EH (cell line): ENCODE results near the gene MALRD1.

Source experiments
- DNase-seq: peaks from one replicate; pipeline ENCODE4 v3.0.0-alpha.2; 2015; ENCODE audit warnings: low read depth

Gene MALRD1

DNA sequence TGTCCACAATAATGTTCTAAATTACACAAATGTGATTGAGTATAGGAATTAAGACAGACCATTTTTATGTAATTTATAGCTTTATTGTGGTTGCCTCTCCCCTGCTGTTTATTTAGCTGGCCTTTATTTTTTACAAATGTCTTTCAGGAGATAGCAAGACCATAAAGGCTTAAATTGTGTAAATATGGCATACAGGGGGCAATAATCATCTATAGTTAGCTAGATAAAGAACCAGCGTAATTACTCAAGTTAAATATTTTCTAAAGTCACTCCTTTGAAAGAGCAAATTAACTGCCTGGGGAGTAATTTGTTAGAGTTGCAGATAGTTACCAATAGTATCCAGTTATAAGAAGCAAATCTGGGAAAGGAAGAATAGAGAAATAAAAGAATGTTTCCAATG, at the start of gene MALRD1:
Gene MALRD1 (plus strand): TSS at position 313 of the 400 bp plus-strand sequence. CDS start 138 bp downstream, outside the sequence.
- no peak for DNase-seq

DNA sequence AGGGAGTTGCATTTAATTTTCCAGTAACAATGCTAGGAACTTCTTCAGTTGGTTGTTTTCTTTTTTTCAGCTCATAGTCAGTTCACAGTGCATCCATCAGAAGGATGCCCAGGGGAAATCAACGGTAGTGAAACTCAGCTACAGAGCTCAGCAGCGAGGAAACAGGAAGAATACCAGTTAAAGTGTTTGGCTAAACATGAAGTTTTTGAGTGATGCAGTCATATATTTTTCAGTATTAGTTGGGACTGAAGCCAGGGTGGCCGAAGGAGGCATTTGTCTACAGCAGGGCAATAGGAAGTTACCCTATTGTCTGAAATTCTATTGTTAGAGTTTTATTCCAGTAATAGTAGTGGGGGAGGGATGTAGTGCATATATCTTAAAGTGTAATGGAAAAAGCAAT, 45.3 kb upstream of the MALRD1 start:
- DNase-seq, result no peak

DNA sequence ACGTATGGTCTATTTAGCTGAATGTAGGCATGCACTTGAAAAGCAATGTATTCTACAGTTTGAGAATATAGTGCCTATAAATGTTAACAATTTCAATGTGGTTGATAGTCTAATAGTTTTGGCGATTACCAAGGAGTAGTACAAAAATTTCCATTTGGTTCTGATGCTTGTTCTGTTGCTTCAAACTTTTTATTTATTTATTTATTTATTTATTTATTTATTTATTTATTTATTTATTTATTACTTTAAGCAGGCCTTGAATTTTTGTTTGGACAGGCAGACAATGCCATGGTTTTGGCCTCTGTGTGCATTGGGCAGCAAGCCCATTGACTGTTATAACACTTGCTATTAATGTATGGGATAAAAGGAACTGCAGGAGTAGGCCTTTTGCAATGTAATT, 36.5 kb upstream of the MALRD1 start:
- no peak for DNase-seq

DNA sequence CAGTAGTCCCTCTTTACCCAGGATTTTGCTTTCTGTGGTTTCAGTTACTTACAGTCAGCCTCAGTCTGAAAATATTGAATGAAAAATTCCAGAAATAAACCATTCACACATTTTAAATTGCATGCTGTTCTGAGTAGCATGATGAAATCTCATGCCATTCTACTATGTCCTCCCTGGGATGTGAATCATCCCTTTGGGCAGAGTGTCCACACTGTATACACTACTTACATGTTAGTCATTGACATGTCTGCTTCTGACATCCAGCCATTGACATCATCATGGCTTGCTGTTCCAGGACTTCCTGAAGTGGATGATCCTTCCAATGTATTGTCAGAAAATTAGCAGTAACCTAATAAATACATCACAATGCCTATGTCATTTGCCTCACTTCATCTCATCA, 34.6 kb upstream of the MALRD1 start:
- no peak for DNase-seq

DNA sequence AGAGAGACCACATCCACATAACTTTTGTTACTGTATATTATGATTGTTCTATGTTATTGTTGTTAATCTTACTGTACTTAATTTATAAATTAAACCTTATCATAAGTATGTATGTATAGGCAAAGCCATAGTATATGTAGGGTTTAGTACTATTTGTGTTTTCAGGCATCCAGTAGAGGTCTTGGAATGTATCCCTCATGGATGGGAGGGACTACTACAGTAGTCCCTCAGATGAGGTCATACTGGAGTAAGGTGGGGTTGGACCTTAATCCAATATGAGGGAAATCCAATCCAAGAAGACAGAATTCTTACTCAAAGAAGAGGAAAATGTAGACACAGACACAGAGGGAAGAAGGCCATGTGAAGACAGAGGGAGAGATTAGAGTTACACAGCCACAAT, 34.1 kb upstream of the MALRD1 start:
- no peak for DNase-seq

DNA sequence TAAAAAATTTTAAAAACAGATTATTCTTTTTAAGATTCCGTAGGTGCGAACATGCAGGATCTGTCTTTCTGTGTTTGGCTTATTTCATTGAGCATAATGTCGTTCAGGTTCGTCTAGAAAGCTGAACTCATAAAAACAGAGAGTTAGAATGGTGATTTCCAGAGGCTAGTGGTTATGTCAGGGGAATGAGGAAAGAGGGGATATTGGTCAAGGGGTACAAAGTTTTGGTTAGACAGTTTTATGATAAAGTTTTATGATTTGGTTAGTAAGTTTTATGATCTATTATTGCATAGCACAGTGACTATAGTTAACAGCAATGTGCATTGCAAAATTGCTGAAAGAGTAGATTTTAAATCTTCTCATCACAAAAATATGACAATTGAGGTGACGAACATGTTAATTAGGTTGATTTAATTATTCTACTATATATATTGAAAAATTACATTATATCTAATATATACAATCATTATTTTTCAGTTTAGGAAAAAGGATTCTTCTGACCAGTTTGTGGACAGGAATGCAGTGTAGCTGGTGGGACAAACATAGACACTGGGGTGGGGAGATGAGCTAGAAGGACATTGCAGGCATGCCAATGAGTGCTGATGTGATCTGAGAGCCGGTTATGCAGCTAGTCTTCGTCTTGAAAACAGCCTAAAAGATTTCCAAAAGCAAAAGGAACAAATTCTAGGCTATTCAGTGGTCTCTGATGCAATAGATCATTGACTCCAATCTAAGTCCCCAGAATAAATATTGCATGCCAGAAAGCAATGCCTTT, 31.3 kb upstream of the MALRD1 start:
- DNase-seq, result no peak

DNA sequence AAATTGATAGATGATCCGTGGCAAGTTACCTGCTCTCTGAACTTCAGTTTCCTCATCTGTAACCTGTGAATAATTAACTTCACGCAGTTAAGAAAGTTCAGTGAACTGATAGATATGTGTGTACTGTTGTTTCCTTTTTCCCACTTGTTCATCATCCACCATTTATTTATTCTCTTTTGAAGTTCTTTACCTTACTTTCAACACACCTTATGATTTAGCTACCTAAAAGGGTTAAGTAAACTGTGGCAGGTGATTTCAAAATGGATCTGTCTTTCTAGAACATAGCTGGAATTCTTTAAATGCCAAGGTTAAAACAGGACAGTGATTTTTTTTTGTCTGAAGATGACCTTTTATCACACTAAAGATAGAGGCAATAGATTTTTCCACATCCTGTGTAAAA, 27.4 kb upstream of the MALRD1 start:
- DNase-seq, result no peak

DNA sequence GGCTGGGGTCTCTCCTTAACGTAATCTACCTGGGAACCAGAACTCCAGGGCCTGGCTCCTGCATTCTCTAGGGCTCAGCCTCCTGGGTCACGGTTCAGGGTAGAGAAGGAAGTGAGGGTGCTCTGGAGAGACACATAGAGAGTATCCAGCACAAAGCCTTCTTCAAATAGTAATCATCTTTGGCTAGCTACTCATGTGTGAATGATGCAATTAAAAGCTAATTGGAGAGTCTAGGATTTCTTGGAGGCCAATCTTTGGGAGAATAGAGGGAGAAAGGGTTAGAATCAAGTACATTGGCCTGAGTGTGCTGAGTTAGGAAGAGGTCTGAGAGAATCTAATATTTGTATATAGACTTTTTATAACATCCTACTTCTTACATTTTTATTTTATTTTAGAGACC, 24.0 kb upstream of the MALRD1 start:
- DNase-seq, result no peak

DNA sequence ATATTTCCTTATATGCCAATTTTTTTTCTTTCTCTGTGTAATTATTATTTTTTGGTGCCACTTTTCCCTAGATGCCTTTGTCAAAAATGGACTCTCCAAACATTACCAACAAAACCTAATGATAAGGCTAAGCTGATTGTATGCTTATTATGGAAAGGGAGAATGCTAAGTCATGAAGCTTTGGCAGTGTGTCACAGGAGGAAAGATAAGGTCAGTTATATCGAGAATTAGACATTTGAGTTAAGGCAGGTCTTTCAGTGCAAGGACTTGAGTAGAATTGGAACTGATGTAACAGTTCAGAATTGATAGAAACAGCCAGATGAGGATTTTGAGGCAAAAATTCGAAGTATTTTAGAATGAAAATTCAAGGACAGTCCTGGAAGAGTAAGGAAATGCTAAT, 16.8 kb upstream of the MALRD1 start:
- DNase-seq, result no peak

DNA sequence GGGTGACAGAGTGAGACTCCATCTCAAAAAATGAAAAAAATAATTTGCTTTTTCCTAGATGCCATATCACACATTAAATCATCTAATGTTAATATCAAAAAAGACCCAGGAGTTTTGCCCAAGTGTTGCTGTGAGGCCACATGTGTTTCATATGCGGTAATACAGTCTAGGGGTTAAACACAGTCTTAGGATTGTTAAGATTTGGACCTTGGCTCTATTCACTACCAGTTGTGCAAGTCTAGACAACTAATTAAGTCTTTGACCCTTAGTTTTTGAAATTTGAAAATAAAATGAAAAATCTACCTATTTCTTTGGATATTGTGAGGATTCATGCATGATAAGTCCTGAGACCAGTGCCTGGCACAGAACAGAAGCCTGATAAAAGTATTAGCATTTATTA, 14.9 kb upstream of the MALRD1 start:
- DNase-seq, result no peak

DNA sequence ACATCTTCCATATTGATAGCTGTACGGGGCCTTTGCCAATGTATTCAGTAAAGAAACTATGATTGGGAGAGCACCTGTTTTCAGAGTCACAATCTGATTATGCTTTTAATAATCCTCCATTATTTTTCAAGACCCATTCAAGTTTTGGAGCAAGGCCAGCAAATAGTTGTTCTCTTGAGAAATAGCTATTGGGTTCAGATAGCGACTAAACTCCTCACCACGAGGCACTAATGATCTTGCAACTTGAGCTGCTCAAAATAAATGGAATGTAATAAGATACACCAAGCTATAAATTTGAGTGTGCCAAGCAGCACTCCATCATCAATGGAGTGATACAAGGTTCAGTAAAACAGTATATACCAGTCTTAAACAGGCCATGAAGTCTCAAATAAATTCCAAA, 7.4 kb upstream of the MALRD1 start:
- DNase-seq, result no peak

DNA sequence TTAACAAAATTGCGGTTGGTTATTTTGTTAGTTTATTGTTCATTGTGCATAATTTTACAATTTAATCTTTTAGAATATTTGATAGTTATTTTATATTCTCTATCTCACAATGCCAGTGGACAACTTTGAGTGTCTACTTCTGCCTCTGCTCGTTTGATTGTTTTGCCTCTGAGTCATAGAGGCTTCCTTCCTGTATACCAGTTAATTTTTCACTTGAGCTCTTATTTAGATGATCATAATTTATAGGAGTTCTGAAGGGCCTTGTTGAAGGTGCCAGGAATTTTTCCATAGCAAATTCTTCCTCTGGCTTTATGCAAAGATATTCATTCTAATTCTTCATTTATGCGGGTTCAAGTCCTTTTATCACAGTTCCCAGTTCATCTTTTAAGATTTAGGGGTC, 5.2 kb upstream of the MALRD1 start:
- no peak for DNase-seq

DNA sequence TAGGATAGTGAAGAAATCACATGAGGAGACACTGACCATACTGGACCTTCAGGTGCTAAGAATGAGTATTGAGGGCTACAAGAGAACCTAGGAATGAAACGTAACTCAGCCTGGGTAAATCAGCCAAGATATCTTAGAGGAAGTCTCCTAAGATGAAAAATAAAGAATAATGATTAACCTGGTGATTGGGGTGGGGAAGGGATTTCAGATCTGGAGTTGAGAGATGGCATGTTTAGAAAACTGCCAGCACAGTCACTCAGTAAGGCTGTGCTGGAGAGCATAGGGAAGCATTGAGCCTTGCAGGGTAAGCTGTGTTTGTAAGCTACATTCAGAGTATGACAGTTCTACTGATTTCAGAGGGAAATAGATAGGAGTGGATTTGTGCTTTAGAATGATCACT, 1.9 kb upstream of the MALRD1 start:
- DNase-seq, result no peak

DNA sequence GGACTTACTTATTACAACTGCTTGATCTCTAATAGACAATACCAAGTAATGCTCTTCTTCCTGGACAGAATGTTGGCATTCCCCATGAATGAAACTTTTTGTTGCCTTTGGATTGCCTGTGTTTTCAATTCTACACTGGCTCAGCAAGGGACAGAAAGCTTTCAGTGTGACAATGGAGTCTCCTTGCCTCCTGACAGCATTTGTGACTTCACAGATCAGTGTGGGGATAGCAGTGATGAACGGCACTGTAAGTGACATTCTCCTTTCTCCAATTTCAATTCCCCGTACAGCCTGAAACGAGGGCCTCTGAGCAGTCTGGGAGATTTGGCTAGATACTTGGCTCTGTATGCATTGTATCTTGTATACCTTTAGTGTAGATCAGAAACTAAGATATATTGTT, 290 bp downstream of the MALRD1 start:
- DNase-seq, result no peak

DNA sequence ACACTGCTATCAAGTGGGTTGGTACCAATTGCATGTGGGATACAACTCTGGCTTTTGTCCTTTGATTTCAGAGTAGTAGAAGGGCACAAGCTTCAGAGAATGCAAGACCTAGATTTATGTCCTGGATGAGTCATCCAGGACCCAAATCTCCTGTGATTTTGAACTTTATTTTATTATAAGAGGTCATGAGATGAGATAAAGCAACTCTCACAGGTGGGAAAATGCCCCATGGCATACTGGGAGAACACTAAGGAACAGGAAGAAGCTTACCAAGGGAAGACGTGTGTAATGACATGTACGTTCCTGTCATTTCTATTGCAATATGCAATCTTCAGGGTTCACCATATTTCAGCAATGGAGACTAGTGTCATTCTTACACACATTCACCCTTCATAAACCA, 966 bp downstream of the MALRD1 start:
- DNase-seq, result no peak

DNA sequence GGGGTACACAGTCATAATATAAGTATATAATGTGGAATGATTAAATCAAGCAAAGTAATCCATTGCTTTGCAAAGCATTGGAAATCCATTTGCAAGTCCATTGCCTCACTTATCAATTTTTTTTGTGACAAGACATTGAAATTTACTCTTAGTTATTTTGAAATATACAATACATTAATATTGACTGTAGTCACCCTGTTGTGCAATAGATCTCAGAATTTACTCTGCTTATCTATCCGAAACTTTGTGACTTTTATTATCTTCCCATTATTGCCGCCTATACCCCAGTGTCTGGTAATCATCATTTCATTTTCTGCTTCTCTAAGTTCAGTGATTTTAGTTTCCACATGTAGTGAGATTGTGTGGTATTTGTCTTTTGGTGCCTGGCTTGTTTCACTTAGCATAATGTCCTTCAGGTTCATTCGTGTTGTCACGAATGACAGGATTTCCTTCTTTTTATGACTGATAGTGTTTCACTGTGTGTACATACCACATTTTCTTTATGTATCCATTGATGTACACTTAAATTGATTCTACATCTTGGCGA, 5.8 kb downstream of the MALRD1 start:
- DNase-seq, result no peak

DNA sequence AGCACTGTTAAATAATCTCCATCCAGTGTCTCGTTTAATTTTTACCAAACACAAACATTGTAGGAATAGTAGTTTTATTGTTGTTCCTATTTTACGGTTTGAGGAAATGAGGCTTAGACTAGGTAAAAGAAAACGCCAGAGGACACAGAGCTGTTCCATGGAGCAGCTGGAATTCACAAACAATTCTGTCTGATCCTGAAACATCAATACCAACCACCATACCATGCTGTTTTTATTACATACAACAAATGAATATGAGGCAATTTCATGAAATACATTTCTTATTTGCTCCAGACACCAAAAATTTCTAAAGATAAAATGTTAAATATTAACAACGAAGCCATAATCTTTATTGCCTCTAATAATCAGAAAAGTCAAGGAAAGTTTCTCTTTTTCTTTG, 9.4 kb downstream of the MALRD1 start:
- DNase-seq, result no peak

DNA sequence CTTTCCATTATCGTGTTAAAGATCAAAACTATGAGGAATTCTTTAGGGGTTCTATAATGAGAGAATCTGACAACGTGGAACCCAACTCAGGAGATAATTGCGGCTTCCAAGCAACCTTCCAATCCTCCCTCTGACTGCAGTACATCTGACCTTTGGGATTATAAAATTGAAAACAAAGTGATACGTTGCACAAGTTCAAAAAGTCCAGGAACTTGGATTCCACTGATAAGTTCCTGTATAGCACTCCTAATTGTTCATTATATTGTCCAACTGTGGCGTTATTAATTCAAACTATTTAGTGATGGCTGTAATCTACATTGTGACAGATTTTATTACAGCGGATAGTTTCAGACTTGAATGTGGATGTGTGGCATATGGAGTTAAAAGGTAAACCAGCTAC, 15.4 kb downstream of the MALRD1 start:
- DNase-seq, result no peak

DNA sequence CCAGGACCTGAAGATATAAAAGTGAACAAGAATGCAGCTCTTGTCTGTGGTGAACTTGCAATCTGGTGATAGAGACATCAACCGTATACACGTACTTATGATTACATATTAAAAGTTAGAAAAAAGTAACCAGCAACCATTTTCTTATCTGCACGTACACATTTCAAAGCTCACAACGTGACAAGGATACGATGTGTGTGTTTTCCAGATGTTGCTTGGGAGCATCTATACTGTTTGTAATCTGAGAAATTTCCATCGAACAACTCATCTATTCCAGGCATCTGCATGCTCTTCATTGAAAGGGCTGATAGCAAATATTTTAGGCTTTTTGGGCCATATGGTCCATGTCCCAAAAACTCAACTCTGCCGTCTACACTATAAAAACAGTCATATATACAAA, 23.3 kb downstream of the MALRD1 start:
- DNase-seq, result no peak

DNA sequence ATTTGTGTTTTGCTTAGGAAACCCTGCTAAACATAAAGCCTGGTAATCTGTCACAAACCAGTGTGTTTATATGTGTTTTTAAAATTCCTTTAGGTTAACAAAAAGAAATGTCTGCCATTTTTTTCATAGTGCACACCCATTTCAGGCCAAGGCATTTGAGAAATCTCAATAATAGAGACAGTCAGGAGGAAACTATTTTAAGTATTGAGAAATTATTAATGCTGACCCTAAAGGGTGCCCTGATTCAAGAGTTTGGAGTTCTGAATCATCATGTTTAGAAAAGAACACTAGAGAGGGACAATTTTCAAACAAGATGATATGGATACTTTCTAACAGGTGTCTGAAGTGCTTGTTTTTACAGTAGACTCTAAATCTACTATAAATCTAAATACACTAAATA, 28.7 kb downstream of the MALRD1 start:
- no peak for DNase-seq

DNA sequence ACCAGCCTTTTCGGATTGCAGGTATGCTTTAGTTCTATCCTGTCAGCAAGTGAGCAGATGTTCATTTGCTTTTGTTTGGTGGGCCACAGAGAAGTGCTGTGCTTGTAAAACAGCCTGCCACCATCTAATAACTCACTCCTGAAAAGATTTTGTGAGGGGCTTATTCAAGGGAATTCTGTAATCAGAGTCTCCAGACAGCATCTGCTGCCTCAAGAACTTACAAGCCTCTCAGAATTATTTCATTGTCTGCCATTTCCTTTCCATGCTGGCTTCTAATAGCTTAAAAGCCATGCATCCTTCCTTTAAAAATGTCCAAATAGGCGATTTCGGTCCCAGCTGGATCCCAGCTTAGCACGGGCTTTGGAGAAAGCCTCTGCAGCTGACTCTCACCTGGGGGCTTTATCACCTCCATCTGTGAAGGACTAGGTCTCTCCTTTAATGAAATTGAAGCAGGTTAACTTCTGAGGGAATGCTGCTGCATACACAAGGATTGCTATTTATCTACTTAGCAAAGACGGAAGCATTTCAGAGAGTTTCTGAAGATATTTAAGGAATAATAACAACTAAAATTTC, 48.0 kb downstream of the MALRD1 start:
- DNase-seq, result no peak

DNA sequence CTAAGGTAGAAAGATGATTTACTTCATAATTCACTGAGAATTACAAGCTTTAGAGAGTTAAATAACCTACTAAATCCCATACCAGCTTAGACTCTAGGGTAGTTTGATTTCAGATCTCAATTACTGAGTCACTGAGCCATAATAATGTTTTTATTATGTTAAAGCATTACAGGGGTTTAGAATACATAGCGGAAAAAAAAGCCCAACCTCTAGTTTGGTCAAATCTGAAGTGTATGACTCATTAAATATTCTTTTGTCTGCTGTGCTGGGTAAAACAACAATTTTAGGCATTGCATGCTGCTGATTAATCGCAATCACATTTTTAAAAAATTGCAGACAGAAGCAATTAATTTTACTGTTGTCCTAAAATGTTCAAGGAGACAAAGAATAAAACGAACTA, 48.5 kb downstream of the MALRD1 start:
- DNase-seq, result no peak

DNA sequence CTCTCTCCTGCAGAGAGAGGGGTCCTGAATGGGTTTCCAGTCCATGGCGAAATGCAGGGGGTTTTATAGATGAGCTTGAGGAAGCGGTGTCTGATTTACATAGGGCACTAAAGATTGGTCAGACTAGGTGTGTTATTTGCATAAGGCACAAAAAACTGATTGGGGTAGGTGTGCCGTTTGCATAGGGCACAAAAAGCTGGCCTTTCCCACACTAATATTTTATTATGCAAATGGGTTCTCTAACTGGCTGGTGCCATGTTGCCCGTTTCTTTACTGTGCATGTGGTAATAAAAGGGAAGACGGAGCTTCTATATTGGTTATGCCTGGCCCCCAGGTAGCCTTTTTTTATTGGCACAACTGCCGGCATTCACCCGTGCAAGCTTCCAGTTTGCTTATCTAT, 50.2 kb downstream of the MALRD1 start:
- no peak for DNase-seq

DNA sequence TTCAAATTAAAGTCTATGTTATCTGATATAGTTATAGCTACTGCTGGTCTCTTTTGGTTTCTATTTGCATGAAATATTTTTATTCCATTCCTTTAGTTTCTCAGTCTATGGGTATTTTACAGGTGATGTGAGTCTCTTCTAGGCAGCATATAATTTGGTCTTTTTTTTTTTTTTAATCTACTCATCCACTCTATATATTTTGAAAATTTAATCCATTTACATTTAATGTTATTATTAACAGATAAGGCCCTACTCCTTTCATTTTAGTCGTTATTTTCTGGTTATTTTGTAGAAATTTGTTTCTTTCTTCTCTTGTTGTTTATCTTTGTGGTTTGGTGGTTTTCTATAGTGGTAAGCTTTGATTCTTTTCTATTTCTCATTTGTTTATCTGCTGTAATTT, 58.8 kb downstream of the MALRD1 start:
- DNase-seq, result no peak
